ENCODE measurements around the gene CKM.
"Not testable (repeated sequence)": the region's sequence is repeated elsewhere in the genome, so short reads cannot be mapped to it uniquely, and the experiment has no call there.

GRCh38 chr19:45334881-45335280, 12.2 kb upstream of the CKM start:
- TF ChIP-seq, protein P1, sequence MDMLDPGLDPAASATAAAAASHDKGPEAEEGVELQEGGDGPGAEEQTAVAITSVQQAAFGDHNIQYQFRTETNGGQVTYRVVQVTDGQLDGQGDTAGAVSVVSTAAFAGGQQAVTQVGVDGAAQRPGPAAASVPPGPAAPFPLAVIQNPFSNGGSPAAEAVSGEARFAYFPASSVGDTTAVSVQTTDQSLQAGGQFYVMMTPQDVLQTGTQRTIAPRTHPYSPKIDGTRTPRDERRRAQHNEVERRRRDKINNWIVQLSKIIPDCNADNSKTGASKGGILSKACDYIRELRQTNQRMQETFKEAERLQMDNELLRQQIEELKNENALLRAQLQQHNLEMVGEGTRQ (IDR thresholded peaks at IDR 0.05; ENCODE audit: borderline replicate concordance, low read depth, low read length): not testable (repeated sequence)
- TF ChIP-seq POLR2AphosphoS5 (IDR thresholded peaks at IDR 0.05; ENCODE audit: low read length): not testable (repeated sequence)
